ENCODE measurements around the gene CCND3.

The CCND3 gene

GRCh38 chr6:41920921-41921711 is 20.5 kb downstream of the CCND3 start, which contains the start of the genes BYSL and MED20:
BYSL (plus strand) TSS chr6:41921499; CDS start chr6:41921563, 64 bp downstream.
MED20 (minus strand) TSS chr6:41921139; CDS start chr6:41921018, 121 bp downstream.
- peak; percentile 95 for DNase-seq

- DNase-seq = no peak
Measured at GRCh38 chr6:41917528-41917927, 24.1 kb downstream of the CCND3 start.

GRCh38 chr6:41914869-41915530 is 26.6 kb downstream of the CCND3 start:
- DNase-seq = no peak

GRCh38 chr6:41914343-41914742 is 27.3 kb downstream of the CCND3 start:
- no peak for DNase-seq

- DNase-seq = no peak
Measured at GRCh38 chr6:41909727-41910126, 31.9 kb downstream of the CCND3 start.

GRCh38 chr6:41901882-41902519 is 39.6 kb downstream of the CCND3 start:
- peak; percentile 74 for DNase-seq

- no peak for DNase-seq
Measured at GRCh38 chr6:41900861-41901260, 40.7 kb downstream of the CCND3 start.

- DNase-seq = no peak
Measured at GRCh38 chr6:41896281-41896680, 45.3 kb downstream of the CCND3 start.

GRCh38 chr6:41895300-41896233 is 46.0 kb downstream of the CCND3 start, which contains the start of gene USP49:
USP49 (minus strand) TSS chr6:41895375; CDS start chr6:41806983, 88,392 bp downstream.
- DNase-seq = peak; percentile 89

GRCh38 chr6:41894366-41895299 is 47.0 kb downstream of the CCND3 start:
- DNase-seq = no peak

- no peak for DNase-seq
Measured at GRCh38 chr6:41892921-41893564, 48.6 kb downstream of the CCND3 start.

- no peak for DNase-seq
Measured at GRCh38 chr6:41887331-41887751, 54.3 kb downstream of the CCND3 start.

GRCh38 chr6:41885930-41886329 is 55.7 kb downstream of the CCND3 start:
- DNase-seq = no peak

GRCh38 chr6:41884957-41885356 is 56.7 kb downstream of the CCND3 start:
- DNase-seq = no peak

All from CD4-positive, alpha-beta T cell treated with Interleukin-12 subunit alpha and Interleukin-12 subunit beta, for 1 hour (primary cell).